AG04450 (cell line): ENCODE results near the gene MEN1. TPM values are rescaled to one million over a fixed set of nuclear protein-coding genes. Genes with fewer than 3 reads are reported as not detected.

Experiments
- CTCF ChIA-PET: fragments of 300-600, 350-600 bp; formaldehyde crosslinking; extraction: SDS; loops from one replicate; lab custom pipeline; 2022; ENCODE audit warnings: antibody characterized with exemption, inconsistent platforms; lab: Charles Lee
- POLR2A ChIA-PET: fragments of 350-600 bp; formaldehyde crosslinking; extraction: SDS; loops from one replicate; lab custom pipeline; 2021; ENCODE audit warnings: antibody characterized with exemption, inconsistent platforms; lab: Yijun Ruan, JAX
- DNase-seq: peaks from one replicate; pipeline ENCODE4 v3.0.0-alpha.2; 2011; ENCODE audit warnings: low read depth, low spot score
- H3K27ac ChIP-seq: one replicate; pipeline ENCODE4 v1.5.1; 2012; ENCODE audit warnings: low read depth, low read length, control low read depth
- H3K27me3 ChIP-seq: one replicate; pipeline ENCODE4 v1.6.0; 2012; ENCODE audit warnings: low read length; ENCODE audit not compliant: control insufficient read depth, insufficient read depth
- H3K4me3 ChIP-seq: 2 replicates; pipeline ENCODE4 v1.5.1; 2011; ENCODE audit warnings: mild to moderate bottlenecking, low read depth, low read length, control low read depth
- H3K9me3 ChIP-seq: 2 replicates; pipeline ENCODE4 v1.5.1; 2012; ENCODE audit warnings: low read length; ENCODE audit not compliant: control insufficient read depth, insufficient read depth
- polyA plus RNA-seq: library from polyadenylated mRNA; depleted of rRNA; stranded (reverse); fragments of >200 nt; gene quantifications from 2 replicates; pipeline ENCODE4 v1.2.3, GENCODE V29; 2011
- TF ChIP-seq, protein P1 (sequence below): IDR thresholded peaks from 2 replicates; pipeline ENCODE4 v1.5.1; 2011; ENCODE audit warnings: low read depth, low read length, control low read depth, inconsistent platforms

MEN1 gene
- polyA plus RNA-seq, 1 experiment: 15.0 TPM

DNA sequence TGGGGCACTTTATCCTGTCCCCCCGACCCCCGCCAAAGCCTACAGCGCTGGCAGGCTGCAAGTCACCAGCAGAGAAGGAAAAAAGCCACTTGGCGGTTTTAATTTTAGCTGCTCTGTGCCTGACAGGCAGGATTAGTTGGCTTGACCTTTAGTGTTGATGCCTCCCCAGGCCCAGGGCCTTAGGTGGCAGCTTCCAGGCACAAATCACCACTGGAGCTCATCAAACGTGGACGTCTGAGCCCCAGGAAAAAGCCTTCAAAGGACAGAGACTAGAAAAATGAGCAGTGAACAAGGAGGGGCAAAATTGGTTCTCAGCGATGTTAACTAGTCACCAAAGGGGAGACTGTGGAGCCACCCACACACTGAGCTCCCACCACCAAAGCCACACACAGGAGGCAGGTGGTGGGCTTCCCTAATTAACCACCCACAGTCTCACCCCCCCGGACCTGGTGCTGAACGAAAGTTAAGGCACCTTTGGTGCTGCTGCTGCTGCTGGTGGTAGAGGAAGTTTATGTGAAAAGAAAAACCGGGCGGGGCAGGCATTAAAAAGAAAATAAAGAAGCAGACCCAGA lies 46.2 kb downstream of the MEN1 start:
- Histone ChIP-seq H3K4me3 (no peak overlapping the region), H3K27me3 (no peaks in the 10 kb centered on the region), H3K9me3 (no peaks in the 10 kb centered on the region), H3K27ac (peak overlapping the region; percentile 53)
- POLR2A ChIA-PET: interaction anchor here (1.3 kb wide), 1 partner anchor 14 kb away, joined by 6 read pairs; the partner anchor contains the start of gene SF1
- no peak for DNase-seq
- TF ChIP-seq, protein P1, sequence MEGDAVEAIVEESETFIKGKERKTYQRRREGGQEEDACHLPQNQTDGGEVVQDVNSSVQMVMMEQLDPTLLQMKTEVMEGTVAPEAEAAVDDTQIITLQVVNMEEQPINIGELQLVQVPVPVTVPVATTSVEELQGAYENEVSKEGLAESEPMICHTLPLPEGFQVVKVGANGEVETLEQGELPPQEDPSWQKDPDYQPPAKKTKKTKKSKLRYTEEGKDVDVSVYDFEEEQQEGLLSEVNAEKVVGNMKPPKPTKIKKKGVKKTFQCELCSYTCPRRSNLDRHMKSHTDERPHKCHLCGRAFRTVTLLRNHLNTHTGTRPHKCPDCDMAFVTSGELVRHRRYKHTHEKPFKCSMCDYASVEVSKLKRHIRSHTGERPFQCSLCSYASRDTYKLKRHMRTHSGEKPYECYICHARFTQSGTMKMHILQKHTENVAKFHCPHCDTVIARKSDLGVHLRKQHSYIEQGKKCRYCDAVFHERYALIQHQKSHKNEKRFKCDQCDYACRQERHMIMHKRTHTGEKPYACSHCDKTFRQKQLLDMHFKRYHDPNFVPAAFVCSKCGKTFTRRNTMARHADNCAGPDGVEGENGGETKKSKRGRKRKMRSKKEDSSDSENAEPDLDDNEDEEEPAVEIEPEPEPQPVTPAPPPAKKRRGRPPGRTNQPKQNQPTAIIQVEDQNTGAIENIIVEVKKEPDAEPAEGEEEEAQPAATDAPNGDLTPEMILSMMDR: no peak
- CTCF ChIA-PET: interaction anchor here (1.5 to 2.0 kb wide), 2 partner anchors 11 to 75 kb away, joined by 3 to 4 read pairs; no protein-coding TSS in a partner anchor

DNA sequence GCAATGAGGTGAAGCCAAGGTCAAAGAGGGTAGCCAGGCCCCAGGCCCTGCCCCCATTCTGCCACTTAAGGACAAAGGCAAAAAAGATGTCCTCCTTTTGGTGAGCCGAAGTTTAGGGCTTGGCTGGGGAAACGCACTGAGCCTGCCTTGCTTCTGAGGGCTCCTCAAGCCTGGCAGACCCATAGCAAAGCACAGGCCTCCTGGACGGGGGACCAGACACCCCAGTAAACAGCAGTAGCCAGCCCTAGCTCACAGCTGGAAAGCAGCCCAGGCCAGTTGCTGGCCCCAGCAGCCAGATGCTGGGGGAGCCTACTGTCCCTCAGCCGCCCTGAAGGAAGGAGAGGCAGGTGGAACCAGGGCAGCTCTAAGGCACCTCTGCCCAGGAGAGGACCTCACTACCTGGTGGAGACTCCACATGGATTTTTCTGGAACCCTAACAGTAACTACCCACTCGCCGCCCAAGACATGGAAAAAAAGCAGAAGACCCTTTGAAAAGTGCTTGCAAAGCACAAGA lies 46.8 kb downstream of the MEN1 start:
- no peak for DNase-seq
- TF ChIP-seq, protein P1: no peak
- H3K4me3 ChIP-seq: no peak overlapping the region
- H3K9me3 ChIP-seq: no peaks in the 10 kb centered on the region
- peak overlapping the region; percentile 53 for H3K27ac ChIP-seq
- H3K27me3 ChIP-seq: no peaks in the 10 kb centered on the region
- CTCF ChIA-PET: interaction anchor here (1.5 to 2.0 kb wide), 2 partner anchors 11 to 75 kb away, joined by 3 to 4 read pairs; no protein-coding TSS in a partner anchor
- POLR2A ChIA-PET: interaction anchor here (1.3 kb wide), 1 partner anchor 15 kb away, joined by 6 read pairs; the partner anchor contains the start of gene SF1

GRCh38 chr11:64762674-64763525 lies 47.5 kb downstream of the MEN1 start:
- TF ChIP-seq, protein P1: no peak
- ChIA-PET POLR2A (interaction anchor here (1.3 kb wide), 1 partner anchor 16 kb away, joined by 6 read pairs; the partner anchor contains the start of gene SF1), CTCF (interaction anchor here (1.5 to 2.0 kb wide), 2 partner anchors 12 to 74 kb away, joined by 3 to 4 read pairs; no protein-coding TSS in a partner anchor)
- no peak for DNase-seq
- H3K27me3 ChIP-seq: no peaks in the 10 kb centered on the region
- H3K9me3 ChIP-seq: no peaks in the 10 kb centered on the region
- H3K27ac ChIP-seq: peak overlapping the region; percentile 53
- H3K4me3 ChIP-seq: no peak overlapping the region

- ChIA-PET POLR2A (no interaction called here), CTCF (no interaction called here)
- TF ChIP-seq, protein P1: no peak
- Histone ChIP-seq H3K4me3 (no peak overlapping the region), H3K9me3 (no peaks in the 10 kb centered on the region), H3K27me3 (no peaks in the 10 kb centered on the region), H3K27ac (no peak overlapping the region)
- no peak for DNase-seq
Observed at GRCh38 chr11:64762277-64762673, 48.1 kb downstream of the MEN1 start.
